GM21423 (cell line): ENCODE measurements around the gene CTPS2.
"Not testable (repeated sequence)": the region's sequence is repeated elsewhere in the genome, so short reads cannot be mapped to it uniquely, and the experiment has no call there.

ENCODE experiments used
- ATAC-seq: cut with Tn5 transposase; IDR thresholded peaks from one replicate; pipeline ENCODE4 v1.9.1; 2021; ENCODE audit warnings: mild to moderate bottlenecking, moderate library complexity; ENCODE audit not compliant: unreplicated experiment

CTPS2 gene

GRCh38 chrX:16610121-16610621, 102.3 kb downstream of the CTPS2 start:
- ATAC-seq = no peak

- ATAC-seq = no peak
Measured at GRCh38 chrX:16606142-16606720, 106.2 kb downstream of the CTPS2 start.

- ATAC-seq = no peak
Measured at GRCh38 chrX:16604337-16604736, 108.1 kb downstream of the CTPS2 start.

- ATAC-seq = no peak
Measured at GRCh38 chrX:16603822-16604221, 108.6 kb downstream of the CTPS2 start.

- ATAC-seq = not testable (repeated sequence)
Measured at GRCh38 chrX:16603235-16603634, 109.2 kb downstream of the CTPS2 start.

- no peak for ATAC-seq
Measured at GRCh38 chrX:16601885-16602284, 110.6 kb downstream of the CTPS2 start.

- ATAC-seq = no peak
Measured at GRCh38 chrX:16594490-16594889, 118.0 kb downstream of the CTPS2 start.

GRCh38 chrX:16593801-16594200, 118.7 kb downstream of the CTPS2 start:
- ATAC-seq = no peak

- no peak for ATAC-seq
Measured at GRCh38 chrX:16592194-16592770, 120.2 kb downstream of the CTPS2 start.

GRCh38 chrX:16589826-16590225, 122.6 kb downstream of the CTPS2 start:
- no peak for ATAC-seq

GRCh38 chrX:16589211-16589610, 123.3 kb downstream of the CTPS2 start:
- ATAC-seq = no peak

- ATAC-seq = no peak
Measured at GRCh38 chrX:16588266-16588665, 124.2 kb downstream of the CTPS2 start.

GRCh38 chrX:16587836-16588235, 124.6 kb downstream of the CTPS2 start:
- ATAC-seq = no peak

- no peak for ATAC-seq
Measured at GRCh38 chrX:16586377-16587112, 125.9 kb downstream of the CTPS2 start.

- no peak for ATAC-seq
Measured at GRCh38 chrX:16585486-16586376, 126.7 kb downstream of the CTPS2 start.

GRCh38 chrX:16580004-16580797, 132.3 kb downstream of the CTPS2 start:
- not testable (repeated sequence) for ATAC-seq

- no peak for ATAC-seq
Measured at GRCh38 chrX:16579517-16579916, 133.0 kb downstream of the CTPS2 start.

GRCh38 chrX:16578218-16578617, 134.3 kb downstream of the CTPS2 start:
- no peak for ATAC-seq

GRCh38 chrX:16577483-16578029, 134.9 kb downstream of the CTPS2 start:
- no peak for ATAC-seq

- ATAC-seq = not testable (repeated sequence)
Measured at GRCh38 chrX:16575388-16575787, 137.1 kb downstream of the CTPS2 start.
